Choroid plexus epithelial cell (primary cell): ENCODE measurements around the gene RAMACL.

Experiments used
- DNase-seq: peaks from one replicate; pipeline ENCODE4 v3.0.0-alpha.2; 2010; ENCODE audit warnings: low read depth
- H3K4me3 ChIP-seq: 2 replicates; pipeline ENCODE4 v1.5.1; 2011; ENCODE audit warnings: low read depth, mild to moderate bottlenecking, control low read depth, low read length, moderate library complexity
- CTCF ChIP-seq: conservative IDR thresholded peaks from 2 replicates; pipeline ENCODE4 v1.5.1; 2011; ENCODE audit warnings: low read depth, mild to moderate bottlenecking, control low read depth, inconsistent platforms, low read length, moderate library complexity

RAMACL gene

GRCh38 chr6:166621114-166621540, 34.6 kb upstream of the RAMACL start:
- no peak for DNase-seq
- H3K4me3 ChIP-seq = no peak overlapping the region
- TF ChIP-seq CTCF = no peak

GRCh38 chr6:166620478-166621113, 34.1 kb upstream of the RAMACL start:
- H3K4me3 ChIP-seq = no peak overlapping the region
- DNase-seq = peak; percentile 26
- no peak for TF ChIP-seq CTCF

- no peak overlapping the region for H3K4me3 ChIP-seq
These were observed 33.4 kb upstream of the RAMACL start for GRCh38 chr6:166619912-166620311.

GRCh38 chr6:166618866-166619761, 32.6 kb upstream of the RAMACL start:
- peak; percentile 99 for DNase-seq
- TF ChIP-seq CTCF = no peak
- H3K4me3 ChIP-seq = no peak overlapping the region

More at GRCh38 chr6:166619912-166620311, 33.4 kb upstream of the RAMACL start:
- no peak for TF ChIP-seq CTCF
- peak; percentile 99 for DNase-seq

- DNase-seq = no peak
- TF ChIP-seq CTCF = no peak
These were observed 31.8 kb upstream of the RAMACL start for GRCh38 chr6:166618251-166618650.

GRCh38 chr6:166617359-166617758, 30.9 kb upstream of the RAMACL start:
- H3K4me3 ChIP-seq = no peak overlapping the region
- DNase-seq = peak; percentile 70
- no peak for TF ChIP-seq CTCF

More at GRCh38 chr6:166618251-166618650, 31.8 kb upstream of the RAMACL start:
- H3K4me3 ChIP-seq = no peak overlapping the region
